ENCODE data around the gene HIRIP3.
"Not testable (repeated sequence)": the region's sequence is repeated elsewhere in the genome, so short reads cannot be mapped to it uniquely, and the experiment has no call there.

Gene HIRIP3

GRCh38 chr16:29972500-29972899, 22.9 kb downstream of the HIRIP3 start:
- no peak for DNase-seq (ENCODE audit: low spot score)
- no peak for TF ChIP-seq CTCF (IDR thresholded peaks at IDR 0.05; ENCODE audit: extremely low read depth, missing control alignments)

GRCh38 chr16:29971304-29971703, 24.1 kb downstream of the HIRIP3 start:
- no peak for TF ChIP-seq CTCF (IDR thresholded peaks at IDR 0.05; ENCODE audit: extremely low read depth, missing control alignments)
- DNase-seq (ENCODE audit: low spot score), result no peak

- TF ChIP-seq CTCF (IDR thresholded peaks at IDR 0.05; ENCODE audit: extremely low read depth, missing control alignments), result no peak
- no peak for DNase-seq (ENCODE audit: low spot score)
These were observed 27.2 kb downstream of the HIRIP3 start for GRCh38 chr16:29968205-29968604.

- TF ChIP-seq CTCF (IDR thresholded peaks at IDR 0.05; ENCODE audit: extremely low read depth, missing control alignments), result no peak
- DNase-seq (ENCODE audit: low spot score), result no peak
These were observed 32.2 kb downstream of the HIRIP3 start for GRCh38 chr16:29963021-29963743.

- no peak for DNase-seq (ENCODE audit: low spot score)
- no peak for TF ChIP-seq CTCF (IDR thresholded peaks at IDR 0.05; ENCODE audit: extremely low read depth, missing control alignments)
These were observed 32.9 kb downstream of the HIRIP3 start for GRCh38 chr16:29962344-29962994.

GRCh38 chr16:29961479-29962343, 33.7 kb downstream of the HIRIP3 start, which contains the start of gene TMEM219:
TMEM219 (plus strand) TSS chr16:29962079; CDS start chr16:29963144, 1,065 bp downstream.
- peak; percentile 11 for TF ChIP-seq CTCF (IDR thresholded peaks at IDR 0.05; ENCODE audit: extremely low read depth, missing control alignments)
- DNase-seq (ENCODE audit: low spot score), result peak; percentile 99

- TF ChIP-seq CTCF (IDR thresholded peaks at IDR 0.05; ENCODE audit: extremely low read depth, missing control alignments), result no peak
- DNase-seq (ENCODE audit: low spot score), result no peak
These were observed 34.3 kb downstream of the HIRIP3 start for GRCh38 chr16:29961127-29961478.

GRCh38 chr16:29959821-29960220, 35.6 kb downstream of the HIRIP3 start:
- DNase-seq (ENCODE audit: low spot score), result not testable (repeated sequence)

All from GM20000 (cell line).